H54 (cell line): ENCODE results near the gene ADAMTSL3.
A peak's percentile ranks its signal among the peaks of the same experiment; 100 is the strongest.
"Not testable (repeated sequence)": the region's sequence is repeated elsewhere in the genome, so short reads cannot be mapped to it uniquely, and the experiment has no call there.

Experiments
- DNase-seq: peaks from one replicate; pipeline ENCODE4 v3.0.0; 2011; ENCODE audit warnings: low spot score, mixed read lengths; ENCODE audit not compliant: insufficient read length
- FAIRE-seq: peaks from 3 replicates; lab custom pipeline; 2011; peaks lifted over from hg19 to GRCh38; lab: Jason Lieb, UNC
- POLR2A ChIP-seq: IDR thresholded peaks from 2 replicates; pipeline ENCODE4 v1.6.1; 2011; ENCODE audit warnings: low read depth, mild to moderate bottlenecking, low read length

Gene ADAMTSL3

GRCh38 chr15:84079885-84080777 is 426.2 kb downstream of the ADAMTSL3 start:
- DNase-seq (no peak), FAIRE-seq (peak; percentile 90)
- TF ChIP-seq POLR2A: no peak

DNA sequence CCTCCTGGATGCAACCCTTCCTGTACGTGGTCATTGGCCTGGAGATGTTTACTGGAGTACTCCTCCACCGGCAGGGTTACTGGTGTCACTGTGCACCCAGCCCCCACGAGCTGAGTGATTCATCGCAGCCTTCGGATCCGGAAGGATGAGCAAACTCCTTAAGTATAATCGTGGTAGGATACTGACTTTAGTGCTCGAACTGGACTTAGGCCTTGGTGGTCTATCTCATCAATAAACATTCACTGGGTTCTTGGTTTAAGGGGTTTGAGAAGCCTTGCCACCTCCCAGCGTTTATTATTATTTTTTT is 426.8 kb downstream of the ADAMTSL3 start:
- DNase-seq, FAIRE-seq: not testable (repeated sequence)

GRCh38 chr15:84081391-84082168 is 427.7 kb downstream of the ADAMTSL3 start:
- FAIRE-seq: no peak
- DNase-seq: no peak
- TF ChIP-seq POLR2A: no peak

DNA sequence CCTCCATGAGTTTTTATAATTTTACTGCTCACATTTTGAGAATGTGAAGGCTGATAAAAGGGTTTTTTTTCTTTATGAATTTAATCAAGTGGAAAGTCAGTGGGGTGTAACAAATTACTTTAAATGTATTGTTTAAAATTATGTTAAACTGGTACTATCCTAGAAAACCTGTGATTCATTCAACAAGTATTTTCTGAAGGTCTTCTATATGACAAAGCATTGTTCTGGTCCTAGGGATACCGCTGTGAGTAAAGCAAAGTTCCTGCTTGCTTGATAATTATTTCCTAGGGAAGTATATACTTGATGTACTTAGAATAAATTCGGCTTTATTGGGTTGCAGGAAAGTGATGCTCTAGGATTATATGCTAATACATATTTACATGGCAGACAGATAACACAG is 428.8 kb downstream of the ADAMTSL3 start:
- DNase-seq (no peak), FAIRE-seq (peak; percentile 55)
- no peak for TF ChIP-seq POLR2A

DNA sequence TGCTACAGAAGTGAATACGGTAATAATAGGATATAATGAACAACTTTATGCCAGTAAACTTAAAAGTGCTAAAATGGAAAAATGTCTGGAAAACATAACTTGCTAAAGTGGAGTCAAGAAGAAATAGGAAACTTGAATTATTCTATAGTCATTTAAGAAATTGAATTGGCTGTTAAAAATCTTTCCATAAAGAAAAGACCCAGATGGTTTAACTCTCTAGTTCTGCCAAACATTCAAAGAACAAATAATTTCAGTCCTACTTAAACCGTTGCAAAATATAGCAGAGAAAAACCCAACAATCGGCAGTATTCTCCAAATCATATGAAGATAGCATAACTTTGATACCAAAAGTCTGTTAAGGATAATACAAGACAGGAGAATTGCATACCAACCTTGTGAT is 432.1 kb downstream of the ADAMTSL3 start:
- FAIRE-seq, DNase-seq: not testable (repeated sequence)
